ENCODE results near the gene B3GNT2.

DNA sequence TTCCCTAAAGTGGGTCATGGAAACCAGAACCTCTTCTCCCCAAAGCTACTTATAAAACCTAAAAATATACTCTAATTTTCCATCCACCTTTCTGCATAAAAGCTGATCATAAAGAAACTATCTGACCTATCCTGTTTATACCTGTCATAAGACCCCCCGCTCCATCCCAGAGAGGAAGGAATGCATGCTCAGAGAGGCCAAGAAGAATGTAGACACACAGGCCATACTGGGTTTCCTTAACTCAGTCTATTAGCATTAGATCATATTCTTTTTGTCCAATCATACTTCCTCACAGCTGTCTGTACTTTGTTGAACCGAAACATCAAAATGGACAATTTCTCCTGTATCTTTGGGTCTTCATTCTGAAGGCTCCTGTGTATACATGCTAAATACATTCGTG lies 52.3 kb downstream of the B3GNT2 start:
- TF ChIP-seq, protein P1, sequence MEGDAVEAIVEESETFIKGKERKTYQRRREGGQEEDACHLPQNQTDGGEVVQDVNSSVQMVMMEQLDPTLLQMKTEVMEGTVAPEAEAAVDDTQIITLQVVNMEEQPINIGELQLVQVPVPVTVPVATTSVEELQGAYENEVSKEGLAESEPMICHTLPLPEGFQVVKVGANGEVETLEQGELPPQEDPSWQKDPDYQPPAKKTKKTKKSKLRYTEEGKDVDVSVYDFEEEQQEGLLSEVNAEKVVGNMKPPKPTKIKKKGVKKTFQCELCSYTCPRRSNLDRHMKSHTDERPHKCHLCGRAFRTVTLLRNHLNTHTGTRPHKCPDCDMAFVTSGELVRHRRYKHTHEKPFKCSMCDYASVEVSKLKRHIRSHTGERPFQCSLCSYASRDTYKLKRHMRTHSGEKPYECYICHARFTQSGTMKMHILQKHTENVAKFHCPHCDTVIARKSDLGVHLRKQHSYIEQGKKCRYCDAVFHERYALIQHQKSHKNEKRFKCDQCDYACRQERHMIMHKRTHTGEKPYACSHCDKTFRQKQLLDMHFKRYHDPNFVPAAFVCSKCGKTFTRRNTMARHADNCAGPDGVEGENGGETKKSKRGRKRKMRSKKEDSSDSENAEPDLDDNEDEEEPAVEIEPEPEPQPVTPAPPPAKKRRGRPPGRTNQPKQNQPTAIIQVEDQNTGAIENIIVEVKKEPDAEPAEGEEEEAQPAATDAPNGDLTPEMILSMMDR (IDR thresholded peaks at IDR 0.05; ENCODE audit: low read length), result no peak
- TF ChIP-seq EZH2 (optimal IDR thresholded peaks at IDR 0.05; ENCODE audit: low read depth, low read length) (no peak), EZH2phosphoT487 (IDR thresholded peaks at IDR 0.05; ENCODE audit: low read length) (no peak)

All from MM.1S (cell line).